Immature natural killer cell (primary cell): ENCODE results near the gene RNF220. TPM values are rescaled to one million over a fixed set of nuclear protein-coding genes. Genes with fewer than 3 reads are reported as not detected.

Experiments used
- DNase-seq, 3 donors: peaks; one replicate each; pipeline ENCODE4 v3.0.0; 2022; ENCODE audit warnings: mixed read lengths in 1 of 3
- H3K27ac Mint-ChIP-seq, 6 donors: one replicate each; pipeline ENCODE4 v1.8.0; 2020; ENCODE audit warnings: mixed read lengths in 6 of 6, mild to moderate bottlenecking in 5 of 6, inconsistent platforms in 4 of 6, moderate library complexity in 3 of 6
- H3K27me3 Mint-ChIP-seq, 3 donors: one replicate each; pipeline ENCODE4 v1.8.0; 2020 to 2021; ENCODE audit warnings: low read depth in 3 of 3, mild to moderate bottlenecking in 3 of 3, mixed read lengths in 3 of 3, moderate library complexity in 3 of 3, inconsistent platforms in 1 of 3
- H3K36me3 Mint-ChIP-seq, 3 donors: one replicate each; pipeline ENCODE4 v1.8.0; 2020; ENCODE audit warnings: mixed read lengths in 3 of 3, inconsistent platforms in 2 of 3, mild to moderate bottlenecking in 2 of 3
- H3K4me1 Mint-ChIP-seq, 2 donors: one replicate each; pipeline ENCODE4 v1.8.0; 2020; ENCODE audit warnings: inconsistent platforms in 2 of 2, mild to moderate bottlenecking in 2 of 2, mixed read lengths in 2 of 2, moderate library complexity in 1 of 2
- H3K4me3 Mint-ChIP-seq, 5 donors: one replicate each; pipeline ENCODE4 v1.8.0; 2020; ENCODE audit warnings: mild to moderate bottlenecking in 5 of 5, mixed read lengths in 5 of 5, inconsistent platforms in 3 of 5, moderate library complexity in 3 of 5
- H3K9me3 Mint-ChIP-seq, 6 donors: one replicate each; pipeline ENCODE4 v1.8.0; 2020; ENCODE audit warnings: mild to moderate bottlenecking in 6 of 6, mixed read lengths in 6 of 6, inconsistent platforms in 4 of 6, moderate library complexity in 3 of 6
- polyA plus RNA-seq, 3 donors: library from polyadenylated mRNA; unstranded; fragments of 300-500 nt; fragmentation: Illumina TruSeq; gene quantifications; one replicate each; pipeline ENCODE4 v1.2.3, GENCODE V29; 2021

The RNF220 gene
- polyA plus RNA-seq, 3 donors from 2014 or later: 69.4 to 107 (median 83.2) TPM

DNA sequence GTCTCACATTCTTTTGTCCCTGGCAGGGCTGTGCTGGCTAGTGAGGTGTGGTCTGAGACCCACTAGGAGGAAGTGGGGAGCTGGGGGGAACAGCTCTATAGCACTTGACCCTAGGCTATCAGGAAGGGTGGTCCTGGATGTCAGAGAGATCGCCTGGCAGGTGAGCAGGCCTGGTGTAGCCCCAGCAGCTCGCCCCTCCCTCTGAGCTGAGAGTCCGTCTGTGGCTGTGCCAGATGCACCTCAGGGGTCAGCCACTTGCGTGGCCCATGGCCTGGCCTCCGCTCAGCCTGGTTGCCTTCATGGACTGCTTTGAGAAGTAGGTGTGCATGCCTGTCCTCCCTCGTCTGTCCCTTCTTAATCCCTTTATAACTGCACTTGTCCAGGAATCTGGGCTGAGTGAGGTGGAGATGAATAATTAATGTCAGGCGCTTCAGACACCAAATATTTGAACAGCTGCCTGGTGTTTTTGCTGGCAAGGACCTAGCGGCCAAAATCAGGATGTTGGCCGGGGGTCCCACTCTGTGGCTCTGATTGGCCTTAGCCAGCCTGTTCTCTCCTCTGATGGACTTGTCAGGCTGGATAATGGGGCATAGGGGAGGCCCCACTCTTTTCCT lies 238.8 kb downstream of the RNF220 start:
- DNase-seq: no peak
- H3K27me3 Mint-ChIP-seq: peaks cover 0 to 2% (median 1%) of the 10 kb centered on the region in 3 donors
- H3K4me3 Mint-ChIP-seq: no peak overlapping the region
- H3K27ac Mint-ChIP-seq: peak overlapping the region in 1 of 6 donors; percentile 45
- peaks cover 6 to 42% (median 27%) of the 10 kb centered on the region in 3 donors for H3K36me3 Mint-ChIP-seq
- no peaks in the 10 kb centered on the region for H3K9me3 Mint-ChIP-seq
- H3K4me1 Mint-ChIP-seq: peaks cover 8 to 14% of the 10 kb centered on the region in 2 donors

DNA sequence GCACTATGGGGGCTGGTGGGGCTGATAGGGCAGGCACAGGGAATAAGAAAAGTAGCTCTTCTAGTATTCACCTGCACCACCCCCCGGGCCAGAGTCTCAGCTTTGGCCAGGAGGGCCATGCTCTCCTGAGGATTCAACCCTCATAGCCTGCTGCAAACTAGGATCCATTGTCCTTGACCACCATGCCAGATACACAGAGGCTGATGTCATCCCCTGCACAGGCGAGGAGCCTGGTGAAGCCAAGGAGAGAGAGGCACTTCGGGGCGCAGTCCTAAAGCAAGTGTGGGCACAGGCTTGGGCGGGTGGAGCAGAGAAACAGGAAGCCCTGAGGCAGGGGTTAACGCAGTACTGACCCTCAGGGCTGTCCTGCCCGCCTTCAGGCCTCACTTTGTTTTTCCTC lies 239.8 kb downstream of the RNF220 start:
- Mint-ChIP-seq H3K4me3 (no peak overlapping the region), H3K27me3 (peaks cover 0 to 5% (median 2%) of the 10 kb centered on the region in 3 donors), H3K36me3 (peaks cover 6 to 43% (median 28%) of the 10 kb centered on the region in 3 donors), H3K9me3 (no peaks in the 10 kb centered on the region), H3K4me1 (peaks cover 8 to 14% of the 10 kb centered on the region in 2 donors), H3K27ac (peak overlapping the region in 1 of 6 donors; percentile 17)
- DNase-seq: no peak

DNA sequence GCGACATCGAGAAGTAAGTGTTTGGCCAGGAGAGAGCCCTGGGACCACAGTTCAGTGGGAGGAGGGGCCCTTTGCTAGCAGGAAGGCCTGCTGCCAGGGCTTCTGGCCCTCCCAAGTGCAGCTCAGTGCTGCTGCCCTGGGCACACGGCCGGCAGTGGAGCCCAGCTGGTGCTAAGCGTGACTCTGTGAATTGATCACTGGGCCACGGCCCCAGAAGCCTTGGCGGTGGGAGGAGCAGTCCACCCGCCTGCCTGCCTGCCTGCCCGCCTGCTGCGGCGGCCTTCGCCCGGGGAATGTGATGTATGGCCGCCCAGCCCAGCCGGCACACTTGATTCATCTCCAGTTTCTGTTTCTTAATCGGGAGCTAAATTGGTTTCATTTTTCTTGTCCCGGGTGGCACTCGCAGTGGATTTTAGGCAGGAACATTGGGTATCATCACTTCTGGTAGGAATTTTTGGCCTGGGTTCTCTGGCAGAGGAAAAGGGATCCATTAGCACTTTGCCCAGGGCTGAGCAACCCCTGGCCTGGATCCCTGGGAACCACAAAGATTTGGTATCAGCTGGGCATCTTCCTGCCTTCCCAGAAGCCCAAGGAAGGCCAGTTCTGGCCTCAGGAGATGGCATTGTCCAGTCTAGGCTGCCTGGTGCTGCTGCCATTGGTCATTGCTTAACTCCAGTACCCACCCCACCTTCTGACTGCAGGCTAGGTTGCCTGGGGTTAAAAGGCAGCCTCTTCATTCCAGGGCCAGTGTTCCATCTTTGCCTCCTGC lies 240.6 kb downstream of the RNF220 start:
- Mint-ChIP-seq H3K4me3 (no peak overlapping the region), H3K9me3 (no peaks in the 10 kb centered on the region), H3K36me3 (peaks cover 6 to 43% (median 28%) of the 10 kb centered on the region in 3 donors), H3K4me1 (peaks cover 8 to 14% of the 10 kb centered on the region in 2 donors), H3K27ac (no peak overlapping the region), H3K27me3 (peaks cover 0 to 5% (median 2%) of the 10 kb centered on the region in 3 donors)
- DNase-seq: no peak

DNA sequence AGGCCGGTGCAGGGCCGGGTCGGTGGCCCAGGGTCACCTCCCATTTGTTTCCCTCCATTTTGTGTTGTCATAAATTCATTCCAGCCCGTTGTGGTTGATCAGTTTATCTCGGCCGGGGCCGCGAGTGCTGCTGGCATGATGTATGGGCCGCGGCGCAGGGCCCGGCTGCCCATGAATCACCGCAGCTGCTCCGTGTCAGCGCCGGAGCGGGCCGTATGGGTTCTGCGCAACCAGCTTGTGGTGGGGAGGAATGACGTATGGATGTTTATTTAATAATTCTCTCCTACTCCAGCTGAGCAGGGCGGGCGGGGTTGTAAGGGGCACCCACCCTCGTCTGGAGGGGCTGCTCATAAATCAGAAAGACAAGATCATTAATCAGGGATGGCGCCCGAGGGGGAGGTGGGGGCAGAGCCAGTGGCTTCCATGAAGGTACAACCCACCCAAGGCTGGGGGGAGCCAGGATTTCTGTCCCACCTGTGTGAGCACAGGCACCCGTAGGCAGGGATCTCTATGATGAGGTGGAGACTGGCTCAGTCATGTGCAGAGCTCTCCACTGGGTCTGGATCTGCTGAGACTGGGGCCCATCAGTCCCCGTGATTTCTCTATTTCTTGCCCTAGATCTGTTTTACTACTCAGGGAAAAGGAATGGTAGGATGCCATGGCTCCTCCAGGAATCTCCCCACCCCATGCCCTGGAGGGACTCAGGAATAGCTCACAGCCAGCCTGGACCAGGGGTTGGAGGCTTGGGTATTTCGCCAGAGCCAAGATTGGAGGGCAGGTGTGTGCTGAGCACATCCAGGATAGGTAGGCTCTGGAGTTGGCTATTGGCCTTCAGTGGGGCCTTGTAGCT lies 241.4 kb downstream of the RNF220 start:
- Mint-ChIP-seq H3K36me3 (peaks cover 6 to 48% (median 28%) of the 10 kb centered on the region in 3 donors), H3K27me3 (peaks cover 0 to 5% (median 2%) of the 10 kb centered on the region in 3 donors), H3K4me3 (no peak overlapping the region), H3K4me1 (peaks cover 8 to 14% of the 10 kb centered on the region in 2 donors), H3K9me3 (no peaks in the 10 kb centered on the region), H3K27ac (peak overlapping the region in 1 of 6 donors; percentile 55)
- DNase-seq: no peak

DNA sequence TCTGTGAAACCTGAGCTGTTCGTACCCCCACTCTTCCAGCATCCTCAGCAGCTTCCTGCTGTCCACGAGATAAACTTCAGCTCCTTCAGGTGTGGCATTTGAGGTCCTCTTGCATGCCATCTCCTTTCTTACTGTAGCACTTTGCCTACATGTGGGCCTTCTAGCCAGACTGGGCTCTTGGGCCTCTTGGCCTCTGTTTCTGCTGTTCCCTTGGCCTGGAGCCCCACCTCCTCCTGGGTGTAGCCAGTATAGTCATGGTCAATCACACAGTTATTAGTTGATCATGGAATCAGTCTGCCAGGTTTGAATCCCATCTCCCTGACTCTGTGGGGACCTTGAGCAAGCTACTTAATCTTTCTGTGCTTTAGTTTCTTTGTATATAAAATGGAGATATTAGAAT lies 242.8 kb downstream of the RNF220 start:
- peak overlapping the region in 4 of 6 donors; percentile 1 to 59 (median 29) for H3K27ac Mint-ChIP-seq
- no peak for DNase-seq
- H3K4me1 Mint-ChIP-seq: peaks cover 4 to 7% of the 10 kb centered on the region in 2 donors
- H3K27me3 Mint-ChIP-seq: peaks cover 0 to 5% (median 2%) of the 10 kb centered on the region in 3 donors
- H3K4me3 Mint-ChIP-seq: no peak overlapping the region
- no peaks in the 10 kb centered on the region for H3K9me3 Mint-ChIP-seq
- H3K36me3 Mint-ChIP-seq: peaks cover 0 to 51% (median 23%) of the 10 kb centered on the region in 3 donors

DNA sequence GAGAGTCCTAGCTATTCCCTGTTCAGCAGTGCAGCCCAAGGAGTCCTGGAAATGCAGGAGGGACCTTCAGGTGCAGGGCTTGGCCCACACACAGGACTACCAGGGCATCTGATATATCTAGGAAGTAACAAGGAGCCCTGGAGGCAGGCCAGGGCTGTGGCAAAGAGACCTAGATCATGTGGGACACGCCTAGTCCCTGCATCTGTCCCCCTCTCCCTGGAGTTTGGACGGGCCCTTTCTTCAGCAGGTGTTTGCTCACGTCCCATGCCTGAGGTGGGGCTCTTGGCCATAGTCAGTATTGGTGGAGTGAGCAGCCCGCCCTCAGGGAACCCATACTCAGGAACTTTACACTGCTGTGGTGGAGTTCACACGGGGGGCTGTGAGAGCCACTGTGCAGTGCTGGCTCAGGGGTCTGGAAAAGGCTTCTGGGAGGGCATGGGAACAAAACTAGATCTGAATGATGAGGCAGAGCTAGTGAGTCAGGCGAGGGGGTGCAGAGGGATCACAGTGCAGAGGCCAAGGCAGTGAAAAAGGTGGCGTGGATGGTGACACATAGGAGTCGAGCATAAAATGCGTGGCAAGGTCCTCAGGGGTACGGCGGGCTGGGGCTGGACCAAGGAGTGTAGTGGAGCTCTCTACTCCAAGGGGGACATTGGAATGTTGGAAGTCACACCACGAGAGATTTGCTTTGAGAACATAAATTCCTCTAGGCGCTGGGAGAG lies 243.6 kb downstream of the RNF220 start:
- Mint-ChIP-seq H3K36me3 (peaks cover 0 to 46% (median 18%) of the 10 kb centered on the region in 3 donors), H3K27ac (peak overlapping the region in 2 of 6 donors; percentile 10 to 50), H3K9me3 (no peaks in the 10 kb centered on the region), H3K4me3 (no peak overlapping the region), H3K4me1 (no peaks in the 10 kb centered on the region), H3K27me3 (peaks cover 0 to 5% (median 2%) of the 10 kb centered on the region in 3 donors)
- DNase-seq: no peak

DNA sequence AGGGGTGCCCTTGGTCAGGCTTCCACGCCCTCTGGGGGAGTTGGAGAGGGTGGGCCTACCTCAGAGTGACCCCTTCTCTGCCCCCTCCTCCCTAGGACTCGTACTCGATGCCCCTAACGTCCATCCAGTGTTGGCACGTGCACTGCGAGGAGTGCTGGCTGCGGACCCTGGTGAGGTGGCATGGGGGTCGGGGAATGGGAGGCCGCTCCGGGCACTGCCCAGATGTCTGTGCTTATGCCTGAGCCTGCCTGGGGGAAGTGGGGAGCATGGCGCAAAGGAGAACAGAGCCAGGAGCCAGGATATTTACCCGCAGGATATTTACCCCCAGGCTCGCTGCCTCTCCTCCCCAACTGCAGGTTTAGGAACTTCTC lies 244.7 kb downstream of the RNF220 start:
- DNase-seq: no peak
- no peaks in the 10 kb centered on the region for H3K4me1 Mint-ChIP-seq
- H3K27ac Mint-ChIP-seq: no peak overlapping the region
- H3K4me3 Mint-ChIP-seq: no peak overlapping the region
- H3K9me3 Mint-ChIP-seq: no peaks in the 10 kb centered on the region
- H3K36me3 Mint-ChIP-seq: peaks cover 0 to 38% (median 18%) of the 10 kb centered on the region in 3 donors
- H3K27me3 Mint-ChIP-seq: peaks cover 0 to 4% (median 2%) of the 10 kb centered on the region in 3 donors

DNA sequence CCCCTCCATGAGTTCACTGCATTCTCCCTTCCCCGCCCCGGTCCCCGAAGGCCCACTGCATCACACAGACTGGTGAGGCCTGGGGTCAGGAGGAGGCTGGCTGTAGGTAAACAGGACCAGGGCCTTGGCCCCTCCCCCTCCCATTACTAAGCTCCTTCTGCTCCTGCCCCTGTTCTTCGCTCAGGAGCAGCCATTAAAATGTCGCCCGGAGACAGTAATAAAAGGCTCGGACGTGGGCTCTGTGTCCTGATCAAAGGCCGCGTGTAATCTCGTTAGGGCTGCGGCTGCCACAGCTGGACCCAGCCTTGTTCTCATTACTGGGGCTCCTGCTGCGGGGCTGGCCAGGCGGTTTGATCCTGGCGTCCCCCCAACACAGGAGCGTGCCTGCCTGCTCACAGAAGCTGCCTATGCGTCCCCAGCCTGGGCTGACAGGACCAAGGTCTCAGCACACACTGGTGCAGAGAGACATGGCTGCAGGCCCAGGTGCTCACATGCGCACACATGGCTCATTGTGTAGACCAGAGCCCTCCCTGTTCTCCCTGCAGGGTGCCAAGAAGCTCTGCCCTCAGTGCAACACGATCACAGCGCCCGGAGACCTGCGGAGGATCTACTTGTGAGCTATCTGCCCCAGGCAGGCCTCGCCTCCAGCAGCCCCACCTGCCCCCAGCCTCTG lies 245.2 kb downstream of the RNF220 start:
- H3K9me3 Mint-ChIP-seq: no peaks in the 10 kb centered on the region
- H3K4me3 Mint-ChIP-seq: no peak overlapping the region
- H3K27me3 Mint-ChIP-seq: peaks cover 0 to 4% (median 2%) of the 10 kb centered on the region in 3 donors
- H3K27ac Mint-ChIP-seq: peak overlapping the region in 1 of 6 donors; percentile 22
- H3K4me1 Mint-ChIP-seq: no peaks in the 10 kb centered on the region
- peaks cover 0 to 35% (median 18%) of the 10 kb centered on the region in 3 donors for H3K36me3 Mint-ChIP-seq
- no peak for DNase-seq

DNA sequence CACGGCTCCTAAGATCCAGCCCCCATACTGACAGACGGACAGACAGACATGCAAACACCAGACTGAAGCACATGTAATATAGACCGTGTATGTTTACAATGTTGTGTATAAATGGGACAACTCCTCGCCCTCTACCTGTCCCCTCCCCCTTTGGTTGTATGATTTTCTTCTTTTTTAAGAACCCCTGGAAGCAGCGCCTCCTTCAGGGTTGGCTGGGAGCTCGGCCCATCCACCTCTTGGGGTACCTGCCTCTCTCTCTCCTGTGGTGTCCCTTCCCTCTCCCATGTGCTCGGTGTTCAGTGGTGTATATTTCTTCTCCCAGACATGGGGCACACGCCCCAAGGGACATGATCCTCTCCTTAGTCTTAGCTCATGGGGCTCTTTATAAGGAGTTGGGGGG lies 246.0 kb downstream of the RNF220 start:
- no peak overlapping the region for H3K4me3 Mint-ChIP-seq

DNA sequence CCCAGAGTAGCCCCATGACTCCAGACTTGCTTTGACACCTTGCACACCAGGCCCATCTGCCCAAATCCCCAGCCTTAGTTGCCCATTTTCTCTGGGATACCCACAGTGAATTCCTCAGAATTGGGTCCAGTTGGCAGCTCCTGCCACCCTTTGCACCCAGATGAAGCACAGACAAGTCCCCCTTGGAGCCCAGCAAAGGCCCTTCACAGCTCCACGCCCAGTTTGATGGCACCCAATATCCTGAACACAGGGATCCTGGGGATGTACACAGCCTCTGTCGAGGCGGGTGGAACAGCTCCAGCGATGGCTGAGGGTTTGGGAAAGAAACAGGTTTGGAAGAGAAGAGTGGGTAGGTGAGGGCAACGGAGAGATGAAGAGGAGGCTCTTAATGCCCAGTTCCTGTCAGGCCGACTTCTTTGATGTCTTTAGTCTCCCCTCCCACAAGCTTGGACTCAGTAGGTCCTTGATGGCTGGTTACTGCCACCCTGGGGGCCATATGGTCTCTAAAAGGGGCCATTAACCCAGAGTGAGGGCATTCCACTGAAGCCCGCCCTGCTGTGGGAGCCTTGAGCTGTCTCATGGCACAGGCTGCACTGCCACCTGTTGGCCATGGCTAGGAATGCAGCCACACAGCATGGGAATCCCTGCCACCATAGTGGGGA lies 247.5 kb downstream of the RNF220 start:
- H3K36me3 Mint-ChIP-seq: peaks cover 5 to 24% (median 12%) of the 10 kb centered on the region in 3 donors
- no peaks in the 10 kb centered on the region for H3K9me3 Mint-ChIP-seq
- H3K27me3 Mint-ChIP-seq: peaks cover 0 to 4% (median 0%) of the 10 kb centered on the region in 3 donors
- peak; percentile 50 to 63 (median 59) for DNase-seq
- peak overlapping the region in 1 of 5 donors; percentile 26 for H3K4me3 Mint-ChIP-seq
- no peaks in the 10 kb centered on the region for H3K4me1 Mint-ChIP-seq
- H3K27ac Mint-ChIP-seq: peak overlapping the region in 2 of 6 donors; percentile 50 to 67

More for the DNA sequence above, 246.0 kb downstream of the RNF220 start:
- H3K4me1 Mint-ChIP-seq: no peaks in the 10 kb centered on the region
- DNase-seq: no peak
- peak overlapping the region in 1 of 6 donors; percentile 33 for H3K27ac Mint-ChIP-seq
- H3K27me3 Mint-ChIP-seq: peaks cover 0 to 4% (median 2%) of the 10 kb centered on the region in 3 donors
- peaks cover 0 to 34% (median 18%) of the 10 kb centered on the region in 3 donors for H3K36me3 Mint-ChIP-seq
- H3K9me3 Mint-ChIP-seq: no peaks in the 10 kb centered on the region

DNA sequence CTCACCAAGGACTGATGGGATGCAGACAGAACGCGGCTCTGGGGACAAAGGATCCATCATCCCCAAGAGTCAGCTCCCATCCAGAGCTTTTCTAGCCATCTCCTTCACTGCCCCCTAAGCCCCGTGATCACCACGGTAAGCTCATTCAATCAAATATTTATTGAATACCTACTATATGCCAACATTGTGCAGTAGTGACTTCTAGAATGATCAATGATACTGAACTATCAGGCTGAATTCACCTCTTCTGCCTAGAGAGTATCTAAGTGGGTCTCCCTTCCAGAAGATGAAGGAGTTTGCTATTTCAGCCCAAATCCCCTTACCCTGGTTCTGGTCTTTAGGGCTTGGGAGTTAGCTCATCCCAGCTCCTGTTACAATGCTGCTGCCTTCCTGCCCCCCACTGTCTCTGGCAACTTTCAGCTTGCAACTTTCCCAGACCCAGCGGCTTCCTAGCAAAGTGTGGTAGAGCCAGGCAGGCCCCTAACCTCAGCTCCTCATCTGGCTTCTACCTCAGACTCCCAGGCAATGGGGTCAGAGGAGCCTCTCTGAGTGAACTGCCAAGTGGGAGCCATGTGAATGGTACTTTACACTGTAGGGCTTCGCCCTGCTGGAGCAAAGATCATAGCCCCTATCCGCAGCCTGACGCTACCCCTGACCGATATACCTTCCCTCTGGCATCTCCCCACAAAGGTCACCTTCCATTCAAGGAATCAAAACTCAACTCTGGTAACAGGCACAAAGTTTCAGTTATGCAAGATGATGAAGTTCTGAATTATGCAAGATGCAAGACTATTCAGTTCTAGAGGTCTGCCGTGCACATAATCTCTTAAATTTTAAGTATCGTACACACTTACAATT lies 248.3 kb downstream of the RNF220 start:
- Mint-ChIP-seq H3K27me3 (peaks cover 0 to 4% (median 0%) of the 10 kb centered on the region in 3 donors), H3K4me3 (no peak overlapping the region), H3K4me1 (no peaks in the 10 kb centered on the region), H3K27ac (no peak overlapping the region), H3K36me3 (peaks cover 5 to 20% (median 7%) of the 10 kb centered on the region in 3 donors), H3K9me3 (no peaks in the 10 kb centered on the region)
- DNase-seq: no peak
